Stimulated activated CD4-positive, alpha-beta T cell treated with anti-CD3 and anti-CD28 coated beads, Interleukin-15, amount 100 ng/mL, for 24 hours (primary cell): Measurements from ENCODE around the gene CABP4.

Experiments used
- DNase-seq: peaks from one replicate; pipeline ENCODE4 v3.0.0-alpha.2; 2020

CABP4 gene

GRCh38 chr11:67483831-67484665, 28.9 kb downstream of the CABP4 start:
- peak; percentile 58 for DNase-seq

- DNase-seq = peak; percentile 85
Observed at GRCh38 chr11:67484847-67485311, 29.7 kb downstream of the CABP4 start.

GRCh38 chr11:67485873-67486361, 30.8 kb downstream of the CABP4 start:
- DNase-seq = peak; percentile 77

GRCh38 chr11:67486481-67487195, 31.5 kb downstream of the CABP4 start:
- DNase-seq = peak; percentile 66

GRCh38 chr11:67489203-67489884, 34.2 kb downstream of the CABP4 start:
- DNase-seq = no peak

GRCh38 chr11:67489885-67490726, 35.0 kb downstream of the CABP4 start:
- no peak for DNase-seq

GRCh38 chr11:67490727-67491065, 35.5 kb downstream of the CABP4 start:
- no peak for DNase-seq

GRCh38 chr11:67491276-67492068, 36.3 kb downstream of the CABP4 start:
- DNase-seq = no peak

GRCh38 chr11:67492069-67492727, 37.0 kb downstream of the CABP4 start:
- no peak for DNase-seq

- DNase-seq = peak; percentile 57
Observed at GRCh38 chr11:67492801-67493547, 37.8 kb downstream of the CABP4 start.

- DNase-seq = no peak
Observed at GRCh38 chr11:67493548-67494370, 38.6 kb downstream of the CABP4 start.

GRCh38 chr11:67494371-67495233, 39.4 kb downstream of the CABP4 start:
- DNase-seq = no peak

- no peak for DNase-seq
Observed at GRCh38 chr11:67495234-67496005, 40.3 kb downstream of the CABP4 start.

- no peak for DNase-seq
Observed at GRCh38 chr11:67496113-67496512, 41.0 kb downstream of the CABP4 start.

- no peak for DNase-seq
Observed at GRCh38 chr11:67497656-67498291, 42.6 kb downstream of the CABP4 start.

- no peak for DNase-seq
Observed at GRCh38 chr11:67498544-67498972, 43.4 kb downstream of the CABP4 start.
